AG04450 (cell line): ENCODE results near the gene PDZD2. TPM values are rescaled to one million over a fixed set of nuclear protein-coding genes. Genes with fewer than 3 reads are reported as not detected.

Experiments
- CTCF ChIA-PET: fragments of 300-600, 350-600 bp; formaldehyde crosslinking; extraction: SDS; loops from one replicate; lab custom pipeline; 2022; ENCODE audit warnings: antibody characterized with exemption, inconsistent platforms; lab: Charles Lee
- POLR2A ChIA-PET: fragments of 350-600 bp; formaldehyde crosslinking; extraction: SDS; loops from one replicate; lab custom pipeline; 2021; ENCODE audit warnings: antibody characterized with exemption, inconsistent platforms; lab: Yijun Ruan, JAX
- DNase-seq: peaks from one replicate; pipeline ENCODE4 v3.0.0-alpha.2; 2011; ENCODE audit warnings: low read depth, low spot score
- H3K27ac ChIP-seq: one replicate; pipeline ENCODE4 v1.5.1; 2012; ENCODE audit warnings: low read depth, low read length, control low read depth
- H3K27me3 ChIP-seq: one replicate; pipeline ENCODE4 v1.6.0; 2012; ENCODE audit warnings: low read length; ENCODE audit not compliant: control insufficient read depth, insufficient read depth
- H3K4me3 ChIP-seq: 2 replicates; pipeline ENCODE4 v1.5.1; 2011; ENCODE audit warnings: mild to moderate bottlenecking, low read depth, low read length, control low read depth
- H3K9me3 ChIP-seq: 2 replicates; pipeline ENCODE4 v1.5.1; 2012; ENCODE audit warnings: low read length; ENCODE audit not compliant: control insufficient read depth, insufficient read depth
- CTCF ChIP-seq: IDR thresholded peaks from 2 replicates; pipeline ENCODE4 v1.5.1; 2011; ENCODE audit warnings: low read depth, low read length, control low read depth, inconsistent platforms
- polyA plus RNA-seq: library from polyadenylated mRNA; depleted of rRNA; stranded (reverse); fragments of >200 nt; gene quantifications from 2 replicates; pipeline ENCODE4 v1.2.3, GENCODE V29; 2011

The PDZD2 gene
- polyA plus RNA-seq, 1 experiment: 0.40 TPM

GRCh38 chr5:32103521-32103920, 464.6 kb downstream of the PDZD2 start:
- DNase-seq: no peak
- no peak for TF ChIP-seq CTCF
- H3K27me3 ChIP-seq: no peaks in the 10 kb centered on the region
- H3K4me3 ChIP-seq: no peak overlapping the region
- POLR2A ChIA-PET: no interaction called here
- H3K9me3 ChIP-seq: no peaks in the 10 kb centered on the region
- no peak overlapping the region for H3K27ac ChIP-seq
- CTCF ChIA-PET: no interaction called here

GRCh38 chr5:32107291-32107690, 468.4 kb downstream of the PDZD2 start:
- Histone ChIP-seq H3K9me3 (no peaks in the 10 kb centered on the region), H3K27me3 (no peaks in the 10 kb centered on the region), H3K27ac (no peak overlapping the region), H3K4me3 (no peak overlapping the region)
- ChIA-PET POLR2A (no interaction called here), CTCF (interaction anchor here (0.6 to 1.4 kb wide), 3 partner anchors 14 to 270 kb away, joined by 3 to 6 read pairs (median 5); no protein-coding TSS in a partner anchor)
- DNase-seq: no peak
- no peak for TF ChIP-seq CTCF

- TF ChIP-seq CTCF: no peak
- H3K9me3 ChIP-seq: no peaks in the 10 kb centered on the region
- POLR2A ChIA-PET: no interaction called here
- H3K27ac ChIP-seq: no peak overlapping the region
- H3K4me3 ChIP-seq: no peak overlapping the region
- CTCF ChIA-PET: no interaction called here
- no peak for DNase-seq
- no peaks in the 10 kb centered on the region for H3K27me3 ChIP-seq
These were observed 469.2 kb downstream of the PDZD2 start for GRCh38 chr5:32108167-32108566.

GRCh38 chr5:32109236-32109635, 470.3 kb downstream of the PDZD2 start:
- no peak overlapping the region for H3K27ac ChIP-seq
- H3K9me3 ChIP-seq: no peaks in the 10 kb centered on the region
- DNase-seq: no peak
- no peak overlapping the region for H3K4me3 ChIP-seq
- no peaks in the 10 kb centered on the region for H3K27me3 ChIP-seq
- ChIA-PET CTCF (interaction anchor here (1.0 kb wide), 1 partner anchor 220 kb away, joined by 3 read pairs; no protein-coding TSS in a partner anchor), POLR2A (interaction anchor here (0.5 kb wide), 1 partner anchor 282 kb away, joined by 3 read pairs; no protein-coding TSS in a partner anchor)
- TF ChIP-seq CTCF: no peak

GRCh38 chr5:32110111-32110696, 471.3 kb downstream of the PDZD2 start:
- POLR2A ChIA-PET: interaction anchor here (0.6 kb wide), 1 partner anchor 528 kb away, joined by 3 read pairs; no protein-coding TSS in a partner anchor
- CTCF ChIA-PET: no interaction called here
- Histone ChIP-seq H3K27ac (no peak overlapping the region), H3K27me3 (no peaks in the 10 kb centered on the region), H3K9me3 (no peaks in the 10 kb centered on the region), H3K4me3 (no peak overlapping the region)
- DNase-seq: no peak
- no peak for TF ChIP-seq CTCF
